Measurements from ENCODE around the gene FAM187B. TPM values are rescaled to one million over a fixed set of nuclear protein-coding genes. Genes with fewer than 3 reads are reported as not detected.
A peak's percentile ranks its signal among the peaks of the same experiment; 100 is the strongest.

The FAM187B gene
- polyA plus RNA-seq, 1 of the 3 experiments (the other 2 are of a cell fraction), result not detected

DNA sequence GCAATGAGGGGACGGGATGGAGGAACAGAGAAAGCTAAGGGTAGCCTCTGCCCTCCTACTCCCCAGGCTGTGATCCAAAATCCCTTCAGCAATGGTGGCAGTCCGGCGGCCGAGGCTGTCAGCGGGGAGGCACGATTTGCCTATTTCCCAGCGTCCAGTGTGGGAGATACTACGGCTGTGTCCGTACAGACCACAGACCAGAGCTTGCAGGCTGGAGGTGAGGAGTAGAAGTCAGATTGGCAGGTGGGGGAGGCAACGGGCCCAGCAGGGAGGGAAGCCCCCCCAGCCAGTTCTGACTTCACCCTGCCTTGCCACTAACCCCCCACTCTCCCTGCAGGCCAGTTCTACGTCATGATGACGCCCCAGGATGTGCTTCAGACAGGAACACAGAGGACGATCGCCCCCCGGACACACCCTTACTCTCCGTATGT lies 41.9 kb upstream of the FAM187B start:
- no peak overlapping the region for H3K27ac ChIP-seq (ENCODE audit: low read depth in 2 of 2, low read length in 1 of 2)
- peaks cover 4% of the 10 kb centered on the region for H3F3A ChIP-seq (replicated peaks; ENCODE audit: insufficient read depth)
- peaks cover 4 to 15% of the 10 kb centered on the region in 2 experiments; a peak in 1 of 4 replicates for H3K4me1 ChIP-seq (ENCODE audit: control insufficient read depth in 1 of 2, insufficient read depth in 2 of 2, low read depth in 1 of 2, low read length in 1 of 2)
- WGBS (ENCODE audit: low lambda C conversion rate), result 89% methylated on average over 11 of the region's 16 CpGs
- peaks cover 19 to 34% of the 10 kb centered on the region in 2 experiments for H3K36me3 ChIP-seq (replicated peaks in 1 of 2; ENCODE audit: control insufficient read depth in 1 of 2, insufficient read depth in 2 of 2, low read length in 1 of 2)
- DNase-seq, result no peak
- H3K4me3 ChIP-seq (ENCODE audit: low read depth in 2 of 2, low read length in 1 of 2), result no peak overlapping the region
- H3K9me2 ChIP-seq, result no peaks in the 10 kb centered on the region
- H3K4me2 ChIP-seq, result peak overlapping the region; percentile 74
- ChIA-PET POLR2A (no interaction called here), CTCF (interaction anchor here (0.7 to 2.6 kb wide), 13 partner anchors 9 to 203 kb away, joined by 3 to 38 read pairs (median 3); partner anchors contain the start of genes FXYD3, HAMP and MAG)
- H3K9me3 ChIP-seq, result no peaks in the 10 kb centered on the region
- H3K79me2 ChIP-seq (ENCODE audit: insufficient read depth), result peaks cover 22% of the 10 kb centered on the region
- no peak overlapping the region for H2AFZ ChIP-seq (ENCODE audit: low read depth)
- no peaks in the 10 kb centered on the region for H4K20me1 ChIP-seq (ENCODE audit: insufficient read depth)
- no peaks in the 10 kb centered on the region for H3K27me3 ChIP-seq (ENCODE audit: insufficient read depth)
- no peak overlapping the region for H3K9ac ChIP-seq
- TF ChIP-seq YY1 (IDR thresholded peaks at IDR 0.05; ENCODE audit: low read depth) (no peak), TCF12 (IDR thresholded peaks at IDR 0.05) (no peak), MEF2A (IDR thresholded peaks at IDR 0.05; ENCODE audit: borderline replicate concordance, low read depth) (no peak), NFIC (IDR thresholded peaks at IDR 0.05; ENCODE audit: borderline replicate concordance) (no peak), EZH2phosphoT487 (IDR thresholded peaks at IDR 0.05; ENCODE audit: borderline replicate concordance, low read depth) (no peak), RCOR1 (IDR thresholded peaks at IDR 0.05; ENCODE audit: low read length) (no peak), TEAD4 (IDR thresholded peaks at IDR 0.05; ENCODE audit: borderline replicate concordance, insufficient read depth) (no peak)
- TF ChIP-seq, protein P1, sequence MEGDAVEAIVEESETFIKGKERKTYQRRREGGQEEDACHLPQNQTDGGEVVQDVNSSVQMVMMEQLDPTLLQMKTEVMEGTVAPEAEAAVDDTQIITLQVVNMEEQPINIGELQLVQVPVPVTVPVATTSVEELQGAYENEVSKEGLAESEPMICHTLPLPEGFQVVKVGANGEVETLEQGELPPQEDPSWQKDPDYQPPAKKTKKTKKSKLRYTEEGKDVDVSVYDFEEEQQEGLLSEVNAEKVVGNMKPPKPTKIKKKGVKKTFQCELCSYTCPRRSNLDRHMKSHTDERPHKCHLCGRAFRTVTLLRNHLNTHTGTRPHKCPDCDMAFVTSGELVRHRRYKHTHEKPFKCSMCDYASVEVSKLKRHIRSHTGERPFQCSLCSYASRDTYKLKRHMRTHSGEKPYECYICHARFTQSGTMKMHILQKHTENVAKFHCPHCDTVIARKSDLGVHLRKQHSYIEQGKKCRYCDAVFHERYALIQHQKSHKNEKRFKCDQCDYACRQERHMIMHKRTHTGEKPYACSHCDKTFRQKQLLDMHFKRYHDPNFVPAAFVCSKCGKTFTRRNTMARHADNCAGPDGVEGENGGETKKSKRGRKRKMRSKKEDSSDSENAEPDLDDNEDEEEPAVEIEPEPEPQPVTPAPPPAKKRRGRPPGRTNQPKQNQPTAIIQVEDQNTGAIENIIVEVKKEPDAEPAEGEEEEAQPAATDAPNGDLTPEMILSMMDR (IDR thresholded peaks at IDR 0.05), result no peak

DNA sequence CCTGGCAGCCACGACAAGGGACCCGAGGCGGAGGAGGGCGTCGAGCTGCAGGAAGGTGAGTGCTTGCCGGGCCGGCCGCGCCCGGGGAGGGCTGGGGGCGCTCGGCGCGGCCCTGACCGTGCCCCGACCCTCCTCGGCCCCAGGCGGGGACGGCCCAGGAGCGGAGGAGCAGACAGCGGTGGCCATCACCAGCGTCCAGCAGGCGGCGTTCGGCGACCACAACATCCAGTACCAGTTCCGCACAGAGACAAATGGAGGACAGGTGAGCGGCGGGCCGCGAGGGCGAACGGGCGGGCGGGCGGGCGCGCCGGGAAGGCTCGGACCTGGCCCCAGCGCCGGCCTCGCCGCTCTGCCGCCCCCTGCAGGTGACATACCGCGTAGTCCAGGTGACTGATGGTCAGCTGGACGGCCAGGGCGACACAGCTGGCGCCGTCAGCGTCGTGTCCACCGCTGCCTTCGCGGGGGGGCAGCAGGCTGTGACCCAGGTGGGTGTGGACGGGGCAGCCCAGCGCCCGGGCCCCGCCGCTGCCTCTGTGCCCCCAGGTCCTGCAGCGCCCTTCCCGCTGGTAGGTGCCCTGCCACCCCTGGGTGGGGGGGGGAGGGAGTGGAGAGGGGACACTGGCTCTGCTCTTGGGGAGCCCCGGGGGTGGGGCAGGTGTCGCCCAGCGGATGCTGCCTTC lies 41.0 kb upstream of the FAM187B start:
- H3K27me3 ChIP-seq (ENCODE audit: insufficient read depth), result no peaks in the 10 kb centered on the region
- peak overlapping the region in 1 of 2 experiments; percentile 92; a peak in 2 of 4 replicates for H3K27ac ChIP-seq (ENCODE audit: low read depth in 2 of 2, low read length in 1 of 2)
- ChIA-PET POLR2A (interaction anchor here (0.5 kb wide), 1 partner anchor 13 kb away, joined by 3 read pairs; the partner anchor contains the start of gene HAMP), CTCF (interaction anchor here (0.5 to 2.6 kb wide), 28 partner anchors 9 to 499 kb away, joined by 3 to 38 read pairs (median 3); partner anchors contain the start of genes FXYD3, HAMP and MAG)
- H3K9me2 ChIP-seq, result no peaks in the 10 kb centered on the region
- H4K20me1 ChIP-seq (ENCODE audit: insufficient read depth), result no peaks in the 10 kb centered on the region
- H3K9ac ChIP-seq, result peak overlapping the region; percentile 56; the same call in 1 of the 2 replicates
- H3K36me3 ChIP-seq (replicated peaks in 1 of 2; ENCODE audit: control insufficient read depth in 1 of 2, insufficient read depth in 2 of 2, low read length in 1 of 2), result peaks cover 19 to 34% of the 10 kb centered on the region in 2 experiments
- peaks cover 4% of the 10 kb centered on the region for H3F3A ChIP-seq (replicated peaks; ENCODE audit: insufficient read depth)
- H3K4me2 ChIP-seq, result peak overlapping the region; percentile 74
- WGBS (ENCODE audit: low lambda C conversion rate), result 10% methylated on average over 4 of the region's 66 CpGs
- peaks cover 22% of the 10 kb centered on the region for H3K79me2 ChIP-seq (ENCODE audit: insufficient read depth)
- DNase-seq, result peak; percentile 89
- H2AFZ ChIP-seq (ENCODE audit: low read depth), result no peak overlapping the region
- no peaks in the 10 kb centered on the region for H3K9me3 ChIP-seq
- H3K4me3 ChIP-seq (ENCODE audit: low read depth in 2 of 2, low read length in 1 of 2), result peak overlapping the region; percentile 61 to 87; a peak in 3 of 4 replicates
- TF ChIP-seq RCOR1 (IDR thresholded peaks at IDR 0.05; ENCODE audit: low read length) (no peak), TCF12 (IDR thresholded peaks at IDR 0.05) (no peak), EP300 (IDR thresholded peaks at IDR 0.05; ENCODE audit: borderline replicate concordance in 1 of 2, low read depth in 1 of 2, low read length in 1 of 2) (no peak), RAD21 (IDR thresholded peaks at IDR 0.05; ENCODE audit: low read length) (peak; percentile 50), SIN3A (IDR thresholded peaks at IDR 0.05; ENCODE audit: borderline replicate concordance, low read depth, low read length) (no peak), GATA2 (CRISPR knock-in tag; IDR thresholded peaks at IDR 0.05) (no peak), TEAD4 (IDR thresholded peaks at IDR 0.05; ENCODE audit: borderline replicate concordance, insufficient read depth) (no peak), GABPA (IDR thresholded peaks at IDR 0.05; ENCODE audit: low read depth) (no peak), NRF1 (IDR thresholded peaks at IDR 0.05; ENCODE audit: low read depth, low read length) (no peak), MXI1 (IDR thresholded peaks at IDR 0.05; ENCODE audit: low read depth, low read length) (peak; percentile 13; the same call in 1 of the 2 replicates), FOXJ3 (CRISPR knock-in tag; IDR thresholded peaks at IDR 0.05) (no peak), YY1 (IDR thresholded peaks at IDR 0.05; ENCODE audit: low read depth) (0 out of 2 replicates have a peak, but pooled peaks have one; percentile 28), SMC3 (IDR thresholded peaks at IDR 0.05; ENCODE audit: low read depth, low read length) (no peak)
- TF ChIP-seq, protein P1 (IDR thresholded peaks at IDR 0.05), result peak; percentile 45; the same call in 1 of the 2 replicates
- TF ChIP-seq, protein P2, sequence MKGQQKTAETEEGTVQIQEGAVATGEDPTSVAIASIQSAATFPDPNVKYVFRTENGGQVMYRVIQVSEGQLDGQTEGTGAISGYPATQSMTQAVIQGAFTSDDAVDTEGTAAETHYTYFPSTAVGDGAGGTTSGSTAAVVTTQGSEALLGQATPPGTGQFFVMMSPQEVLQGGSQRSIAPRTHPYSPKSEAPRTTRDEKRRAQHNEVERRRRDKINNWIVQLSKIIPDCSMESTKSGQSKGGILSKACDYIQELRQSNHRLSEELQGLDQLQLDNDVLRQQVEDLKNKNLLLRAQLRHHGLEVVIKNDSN (IDR thresholded peaks at IDR 0.05; ENCODE audit: borderline replicate concordance, low read depth), result no peak
- TF ChIP-seq, protein P3, sequence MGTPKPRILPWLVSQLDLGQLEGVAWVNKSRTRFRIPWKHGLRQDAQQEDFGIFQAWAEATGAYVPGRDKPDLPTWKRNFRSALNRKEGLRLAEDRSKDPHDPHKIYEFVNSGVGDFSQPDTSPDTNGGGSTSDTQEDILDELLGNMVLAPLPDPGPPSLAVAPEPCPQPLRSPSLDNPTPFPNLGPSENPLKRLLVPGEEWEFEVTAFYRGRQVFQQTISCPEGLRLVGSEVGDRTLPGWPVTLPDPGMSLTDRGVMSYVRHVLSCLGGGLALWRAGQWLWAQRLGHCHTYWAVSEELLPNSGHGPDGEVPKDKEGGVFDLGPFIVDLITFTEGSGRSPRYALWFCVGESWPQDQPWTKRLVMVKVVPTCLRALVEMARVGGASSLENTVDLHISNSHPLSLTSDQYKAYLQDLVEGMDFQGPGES (IDR thresholded peaks at IDR 0.05; ENCODE audit: low read depth, low read length), result no peak
- H3K4me1 ChIP-seq (ENCODE audit: control insufficient read depth in 1 of 2, insufficient read depth in 2 of 2, low read depth in 1 of 2, low read length in 1 of 2), result peaks cover 4 to 15% of the 10 kb centered on the region in 2 experiments; a peak in 1 of 4 replicates
